Dendritic cell treated with granulocyte-macrophage colony-stimulating factor and Interleukin-4, amounts not matched to agents 40 ng/mL and 50 ng/mL, for 4 days (primary cell): ENCODE results near the gene CDC42EP3.

Experiments
- H3K27ac Mint-ChIP-seq: one replicate; pipeline ENCODE4 v1.8.0; 2022; ENCODE audit warnings: mild to moderate bottlenecking, mixed read lengths
- H3K27me3 Mint-ChIP-seq: one replicate; pipeline ENCODE4 v1.8.0; 2022; ENCODE audit warnings: mild to moderate bottlenecking, mixed read lengths
- H3K36me3 Mint-ChIP-seq: one replicate; pipeline ENCODE4 v1.8.0; 2022; ENCODE audit warnings: low read depth, mixed read lengths
- H3K4me1 Mint-ChIP-seq: one replicate; pipeline ENCODE4 v1.8.0; 2022; ENCODE audit warnings: low read depth, mixed read lengths
- H3K4me3 Mint-ChIP-seq: one replicate; pipeline ENCODE4 v1.8.0; 2022; ENCODE audit warnings: mild to moderate bottlenecking, moderate library complexity, mixed read lengths
- H3K9me3 Mint-ChIP-seq: one replicate; pipeline ENCODE4 v1.8.0; 2022; ENCODE audit warnings: mixed read lengths
- intact Hi-C: fragments of 100-400 bp; cut with micrococcal nuclease; formaldehyde crosslinking; loops from one replicate; pipeline ENCODE4 v1.15.0; 2022

Gene CDC42EP3

DNA sequence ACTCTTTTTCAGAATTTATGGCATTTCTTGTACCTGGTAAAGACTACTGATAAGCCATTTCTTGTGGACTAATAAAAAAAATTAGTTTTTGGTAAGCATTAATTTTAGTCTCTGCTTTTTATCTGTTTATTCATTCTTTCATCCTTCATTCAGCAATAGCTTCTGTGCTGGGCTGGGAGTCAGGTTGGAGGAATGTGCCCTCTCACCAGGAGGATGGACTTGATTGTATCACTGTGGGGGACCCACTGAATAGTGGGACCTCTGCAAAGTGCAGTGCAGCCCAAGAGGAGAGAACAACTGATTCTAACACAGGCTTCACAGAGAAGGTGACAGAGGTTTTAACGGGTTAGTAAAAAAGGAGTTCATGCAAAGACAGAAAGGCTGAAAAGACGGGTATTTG lies 39.1 kb downstream of the CDC42EP3 start:
- H3K27ac Mint-ChIP-seq, result no peak overlapping the region

DNA sequence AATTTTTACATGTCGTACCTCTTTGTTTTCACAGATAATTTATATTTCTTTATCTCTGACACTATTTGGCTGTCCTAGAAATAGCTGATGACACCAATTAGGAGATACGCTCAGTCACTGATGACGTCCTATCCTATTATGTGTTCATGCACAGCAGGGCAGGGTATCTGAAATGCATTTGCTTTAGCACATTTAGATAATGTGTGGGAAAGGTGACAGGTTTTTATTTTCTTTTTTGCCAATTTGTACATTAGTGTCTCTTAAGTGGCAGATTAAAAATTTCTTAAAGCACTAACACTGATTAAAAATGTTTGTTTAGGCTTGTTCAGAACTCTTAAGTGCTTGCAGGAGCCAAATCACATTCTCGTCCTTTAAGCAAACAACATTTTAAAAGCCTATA lies 39.7 kb downstream of the CDC42EP3 start:
- H3K9me3 Mint-ChIP-seq, result no peaks in the 10 kb centered on the region
- intact Hi-C loops, result no loop called here
- H3K27ac Mint-ChIP-seq, result no peak overlapping the region
- H3K27me3 Mint-ChIP-seq, result peaks cover 4% of the 10 kb centered on the region
- no peaks in the 10 kb centered on the region for H3K36me3 Mint-ChIP-seq
- peaks cover 48% of the 10 kb centered on the region for H3K4me1 Mint-ChIP-seq
- no peak overlapping the region for H3K4me3 Mint-ChIP-seq

More for the DNA sequence above, 39.1 kb downstream of the CDC42EP3 start:
- intact Hi-C loops, result no loop called here
- Mint-ChIP-seq H3K4me3 (no peak overlapping the region), H3K4me1 (peaks cover 52% of the 10 kb centered on the region), H3K36me3 (no peaks in the 10 kb centered on the region), H3K27me3 (peaks cover 2% of the 10 kb centered on the region), H3K9me3 (no peaks in the 10 kb centered on the region)

DNA sequence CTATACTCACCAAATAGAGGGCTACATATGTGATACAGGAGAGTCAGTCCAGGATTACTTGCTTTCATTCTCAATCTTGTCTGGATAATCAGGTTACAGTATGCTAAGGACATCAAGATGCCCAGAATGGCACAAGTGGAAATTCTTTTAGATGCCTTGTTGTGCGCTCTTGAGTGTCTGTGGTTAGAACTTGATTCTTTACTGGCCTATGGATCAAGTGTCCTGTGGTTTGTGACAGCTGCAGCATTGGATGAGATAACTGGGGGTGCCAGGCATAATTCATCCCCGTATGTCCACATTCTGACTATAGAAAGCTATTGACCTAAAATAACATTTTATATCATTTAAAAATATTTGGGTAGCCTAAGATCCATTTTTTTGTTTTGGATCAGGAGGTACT lies 40.1 kb downstream of the CDC42EP3 start:
- H3K9me3 Mint-ChIP-seq, result no peaks in the 10 kb centered on the region
- intact Hi-C loops, result no loop called here
- no peaks in the 10 kb centered on the region for H3K36me3 Mint-ChIP-seq
- peaks cover 48% of the 10 kb centered on the region for H3K4me1 Mint-ChIP-seq
- no peak overlapping the region for H3K27ac Mint-ChIP-seq
- no peak overlapping the region for H3K4me3 Mint-ChIP-seq
- peaks cover 5% of the 10 kb centered on the region for H3K27me3 Mint-ChIP-seq

DNA sequence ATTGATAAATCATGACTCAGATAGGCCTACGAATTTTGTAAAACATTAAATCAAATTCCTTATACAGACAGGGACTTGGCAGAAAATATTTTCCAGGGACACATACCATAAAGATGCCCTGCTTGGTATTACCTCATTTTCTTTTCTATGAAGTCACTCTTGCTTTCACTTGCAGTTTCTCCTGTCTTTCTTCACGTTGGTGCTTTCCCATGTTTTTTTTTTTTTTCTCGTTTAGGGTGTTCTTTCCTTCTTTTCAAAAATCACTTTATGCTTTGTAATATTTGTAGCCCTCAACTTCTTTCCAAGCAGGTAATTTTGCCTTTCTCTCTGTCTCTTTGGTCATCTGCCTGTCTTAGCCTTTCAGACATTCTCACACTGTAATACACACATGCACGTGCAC lies 40.7 kb downstream of the CDC42EP3 start:
- H3K4me3 Mint-ChIP-seq, result no peak overlapping the region
- peaks cover 48% of the 10 kb centered on the region for H3K4me1 Mint-ChIP-seq
- H3K27ac Mint-ChIP-seq, result no peak overlapping the region
- no peaks in the 10 kb centered on the region for H3K36me3 Mint-ChIP-seq
- H3K9me3 Mint-ChIP-seq, result no peaks in the 10 kb centered on the region
- intact Hi-C loops, result no loop called here
- H3K27me3 Mint-ChIP-seq, result peaks cover 5% of the 10 kb centered on the region

DNA sequence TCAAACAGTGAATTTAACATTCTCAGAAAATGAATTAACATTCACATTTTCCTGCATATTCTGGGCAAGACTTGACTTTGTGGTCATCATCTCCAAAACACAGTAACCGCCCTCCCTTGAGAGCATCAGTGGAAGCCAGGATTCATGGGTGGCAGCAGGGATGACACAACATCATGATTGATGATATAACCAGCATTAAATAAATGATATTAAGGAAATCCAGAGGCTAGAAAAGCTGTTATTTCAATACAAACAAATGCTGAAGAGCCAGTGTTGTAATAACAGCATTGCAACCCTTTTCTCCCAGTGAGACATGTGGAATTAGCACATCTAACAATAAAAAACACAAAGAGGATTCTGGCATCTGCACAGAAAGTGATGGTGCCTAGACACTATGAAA lies 41.1 kb downstream of the CDC42EP3 start:
- Mint-ChIP-seq H3K36me3 (no peaks in the 10 kb centered on the region), H3K4me3 (no peak overlapping the region), H3K27me3 (peaks cover 5% of the 10 kb centered on the region), H3K4me1 (peaks cover 48% of the 10 kb centered on the region), H3K27ac (no peak overlapping the region), H3K9me3 (no peaks in the 10 kb centered on the region)
- intact Hi-C loops, result no loop called here

DNA sequence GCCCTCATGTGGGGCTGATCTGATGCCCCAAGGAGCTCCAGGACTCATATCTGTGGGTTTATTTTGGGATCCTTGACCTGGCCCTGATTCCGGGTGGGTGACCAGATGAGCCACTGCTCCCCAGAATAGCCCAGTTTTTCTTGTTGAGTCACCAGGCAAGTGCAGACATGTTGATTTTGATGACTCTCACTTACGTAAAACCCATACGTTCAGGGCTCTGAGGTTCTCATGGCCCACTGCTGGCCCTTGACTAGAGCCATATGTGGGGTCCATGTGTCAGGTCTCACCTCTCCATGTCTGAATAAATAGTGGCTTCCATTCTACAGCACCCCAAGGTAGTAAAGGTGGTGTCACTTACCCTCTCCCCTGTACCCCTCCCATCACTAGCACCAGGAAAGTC lies 41.9 kb downstream of the CDC42EP3 start:
- intact Hi-C loops, result no loop called here
- Mint-ChIP-seq H3K27ac (no peak overlapping the region), H3K9me3 (no peaks in the 10 kb centered on the region), H3K4me1 (peaks cover 48% of the 10 kb centered on the region), H3K4me3 (no peak overlapping the region), H3K27me3 (peaks cover 7% of the 10 kb centered on the region), H3K36me3 (no peaks in the 10 kb centered on the region)

DNA sequence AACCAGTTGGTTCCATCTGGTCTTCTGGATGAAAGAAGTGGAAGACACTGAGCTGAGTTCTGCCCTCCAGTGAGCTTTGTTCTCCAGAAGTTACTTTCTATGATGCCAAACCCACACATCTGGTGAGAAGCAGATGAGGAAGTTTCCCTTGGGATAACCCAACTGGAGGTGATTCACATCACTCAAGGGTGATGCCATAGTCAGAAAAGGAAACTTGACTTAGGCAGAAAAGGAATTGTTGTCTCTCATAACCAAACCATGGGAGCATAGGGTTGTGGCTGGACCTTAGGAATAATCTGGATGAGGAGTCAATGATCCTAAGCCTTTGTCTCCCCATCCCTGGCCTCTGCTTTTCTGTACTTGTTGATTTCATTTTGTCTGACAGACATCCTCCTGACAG lies 43.7 kb downstream of the CDC42EP3 start:
- Mint-ChIP-seq H3K9me3 (no peaks in the 10 kb centered on the region), H3K27me3 (peaks cover 5% of the 10 kb centered on the region), H3K27ac (no peak overlapping the region), H3K4me3 (no peak overlapping the region), H3K36me3 (no peaks in the 10 kb centered on the region), H3K4me1 (peaks cover 54% of the 10 kb centered on the region)
- intact Hi-C loops, result no loop called here

DNA sequence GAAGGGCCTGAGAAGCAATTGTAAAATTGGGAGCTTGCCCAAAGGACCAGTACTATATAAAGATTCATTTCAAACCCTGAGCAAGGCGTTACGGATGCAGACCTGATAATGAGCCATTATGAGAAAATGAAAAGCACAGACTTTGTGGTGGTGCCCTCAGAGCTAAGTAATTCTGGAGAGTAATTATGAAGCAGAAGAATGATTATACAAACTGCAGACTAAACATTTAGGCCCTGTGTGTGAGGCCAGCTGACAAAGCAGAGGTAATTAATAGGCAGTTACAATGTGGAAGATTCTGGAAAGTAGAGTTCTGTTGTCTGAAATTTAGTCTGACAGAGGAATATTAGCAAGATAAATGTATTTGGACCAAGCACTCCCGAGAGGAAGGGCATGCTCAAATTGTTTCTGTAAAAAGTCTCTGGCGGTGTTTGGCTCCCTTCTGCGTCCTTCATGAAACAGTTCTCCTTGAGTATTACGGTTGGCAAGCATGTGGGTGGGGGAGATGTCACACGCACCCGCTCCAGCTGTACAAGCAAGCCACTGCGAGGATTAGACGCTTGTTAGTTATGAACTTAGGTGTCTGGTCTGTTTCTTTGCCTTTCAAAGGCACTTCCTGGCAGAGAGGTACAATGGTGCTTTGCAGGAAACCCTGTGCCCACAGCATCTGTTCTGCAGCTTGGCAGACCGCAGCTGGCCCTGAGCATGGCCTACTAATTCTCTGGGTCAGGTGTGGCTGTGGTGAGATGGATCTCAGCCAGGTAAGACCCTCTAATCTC lies 45.5 kb downstream of the CDC42EP3 start:
- Mint-ChIP-seq H3K4me3 (no peak overlapping the region), H3K4me1 (peaks cover 62% of the 10 kb centered on the region), H3K27ac (peak overlapping the region; percentile 71), H3K36me3 (no peaks in the 10 kb centered on the region), H3K27me3 (peaks cover 5% of the 10 kb centered on the region), H3K9me3 (no peaks in the 10 kb centered on the region)
- intact Hi-C loops, result no loop called here

DNA sequence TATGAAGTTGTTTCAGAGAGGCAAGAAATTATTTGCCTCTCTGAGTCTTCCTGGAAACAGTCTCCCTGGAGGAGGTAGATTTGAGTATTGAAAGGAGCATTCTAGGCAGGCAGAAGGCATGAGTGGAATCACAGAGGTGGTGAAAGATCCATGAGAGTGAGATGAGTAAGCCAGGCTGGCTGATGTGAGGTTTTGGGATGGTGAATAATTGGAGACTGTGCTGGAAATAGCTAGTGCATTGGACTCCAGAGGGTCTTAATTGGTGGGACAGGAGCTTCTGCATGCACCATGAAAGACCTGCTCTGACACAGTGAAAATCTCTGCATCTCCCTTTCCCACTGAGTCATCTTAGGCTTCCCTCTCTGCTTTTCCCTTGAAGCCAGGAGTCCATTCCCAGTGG lies 46.3 kb downstream of the CDC42EP3 start:
- intact Hi-C loops, result no loop called here
- Mint-ChIP-seq H3K36me3 (no peaks in the 10 kb centered on the region), H3K9me3 (no peaks in the 10 kb centered on the region), H3K27me3 (peaks cover 5% of the 10 kb centered on the region), H3K4me3 (no peak overlapping the region), H3K4me1 (peaks cover 60% of the 10 kb centered on the region), H3K27ac (peak overlapping the region; percentile 71)

DNA sequence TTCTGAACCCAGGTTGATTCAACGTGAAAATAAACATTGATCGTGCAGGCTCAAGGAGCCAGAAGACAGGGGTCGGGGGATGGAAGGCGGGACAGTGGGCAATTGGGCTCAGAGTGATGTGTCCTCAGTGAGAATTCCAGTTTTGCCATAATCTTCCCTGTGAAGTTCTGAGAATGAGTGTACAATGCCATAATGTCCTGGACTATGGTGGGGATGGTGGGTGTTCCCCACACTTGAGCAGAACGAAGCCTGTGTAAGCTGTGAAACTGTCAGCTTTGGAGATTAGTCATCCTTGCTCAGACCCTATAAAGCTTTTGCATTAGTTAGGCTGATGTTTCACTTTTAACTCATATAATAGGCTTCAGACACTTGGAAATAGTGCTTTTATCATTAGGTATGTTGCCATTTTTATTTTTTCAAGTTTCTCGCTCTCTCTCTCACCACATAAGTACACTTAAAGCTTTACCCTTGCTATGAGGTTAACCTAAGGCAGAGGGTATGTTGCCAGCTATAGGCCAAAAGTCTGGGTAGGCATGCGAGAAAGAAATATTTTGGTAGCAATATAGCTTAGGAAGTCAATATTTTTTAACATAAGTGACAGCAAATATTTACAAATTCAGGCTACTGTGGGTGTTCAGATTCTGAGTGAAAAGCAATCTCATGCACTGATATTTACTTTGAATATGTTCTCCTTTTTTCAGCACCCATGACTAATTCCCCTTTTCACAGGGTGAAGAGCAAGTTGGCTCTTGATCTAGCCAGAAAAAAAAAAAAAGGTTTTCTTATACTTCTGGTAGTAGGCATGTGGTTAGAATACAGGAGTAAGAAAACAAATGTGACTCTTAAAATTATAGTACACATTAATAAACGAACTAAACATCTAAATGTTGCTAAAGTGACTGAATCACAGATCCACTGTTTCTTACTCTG lies 47.2 kb downstream of the CDC42EP3 start:
- H3K4me3 Mint-ChIP-seq, result no peak overlapping the region
- peak overlapping the region; percentile 71 for H3K27ac Mint-ChIP-seq
- H3K9me3 Mint-ChIP-seq, result no peaks in the 10 kb centered on the region
- no peaks in the 10 kb centered on the region for H3K36me3 Mint-ChIP-seq
- intact Hi-C loops, result no loop called here
- peaks cover 61% of the 10 kb centered on the region for H3K4me1 Mint-ChIP-seq
- peaks cover 5% of the 10 kb centered on the region for H3K27me3 Mint-ChIP-seq

DNA sequence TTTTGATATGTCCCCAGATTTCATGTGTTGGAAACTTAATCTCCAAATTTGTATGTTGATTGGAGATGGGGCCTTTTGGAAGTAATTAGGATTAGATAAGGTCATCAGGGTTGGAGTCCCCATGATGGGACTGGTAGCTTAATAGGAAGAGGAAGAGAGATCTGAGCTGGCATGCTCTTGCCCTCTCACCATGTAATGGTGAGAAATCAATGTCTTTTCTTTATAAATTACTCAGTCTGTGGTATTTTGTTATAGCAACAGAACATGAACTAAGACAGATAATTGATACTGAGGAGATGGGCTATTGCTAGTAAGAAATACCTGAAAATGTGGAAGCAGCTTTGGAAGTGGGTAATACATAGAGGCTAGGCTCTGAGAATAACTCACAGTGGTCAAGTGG lies 48.0 kb downstream of the CDC42EP3 start:
- Mint-ChIP-seq H3K4me3 (no peak overlapping the region), H3K36me3 (no peaks in the 10 kb centered on the region), H3K9me3 (no peaks in the 10 kb centered on the region), H3K4me1 (peaks cover 59% of the 10 kb centered on the region), H3K27me3 (peaks cover 5% of the 10 kb centered on the region), H3K27ac (peak overlapping the region; percentile 71)
- intact Hi-C loops, result no loop called here

DNA sequence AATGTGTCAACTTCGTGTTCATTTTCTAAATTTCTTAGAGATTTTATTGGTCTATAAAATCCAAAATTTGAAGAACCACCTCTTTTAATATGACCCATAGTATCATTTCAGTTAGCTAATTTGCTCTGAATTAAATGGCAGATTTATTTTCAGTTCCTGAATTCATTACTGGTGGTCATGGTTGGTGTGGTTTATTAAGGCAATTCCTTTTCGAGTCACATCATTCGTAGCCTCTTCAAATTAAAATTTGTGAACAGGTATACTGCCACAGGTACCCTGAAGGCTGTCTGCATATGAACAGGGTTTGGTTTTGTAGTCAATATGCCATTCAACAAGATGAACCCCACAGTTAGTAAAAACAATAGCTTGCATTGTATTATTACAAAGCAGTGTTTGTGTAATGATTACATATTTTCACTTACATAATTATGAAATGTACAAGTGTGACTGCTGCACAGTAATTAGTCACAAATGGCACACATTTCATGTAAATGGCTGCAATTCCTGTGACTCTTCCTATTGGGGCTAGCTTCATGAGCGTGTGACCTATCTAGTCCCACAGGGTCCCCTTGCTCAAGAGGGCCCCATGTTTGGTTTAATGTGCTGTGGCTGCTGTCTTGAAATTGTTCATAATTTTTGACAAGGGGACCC lies 48.9 kb downstream of the CDC42EP3 start:
- peaks cover 59% of the 10 kb centered on the region for H3K4me1 Mint-ChIP-seq

DNA sequence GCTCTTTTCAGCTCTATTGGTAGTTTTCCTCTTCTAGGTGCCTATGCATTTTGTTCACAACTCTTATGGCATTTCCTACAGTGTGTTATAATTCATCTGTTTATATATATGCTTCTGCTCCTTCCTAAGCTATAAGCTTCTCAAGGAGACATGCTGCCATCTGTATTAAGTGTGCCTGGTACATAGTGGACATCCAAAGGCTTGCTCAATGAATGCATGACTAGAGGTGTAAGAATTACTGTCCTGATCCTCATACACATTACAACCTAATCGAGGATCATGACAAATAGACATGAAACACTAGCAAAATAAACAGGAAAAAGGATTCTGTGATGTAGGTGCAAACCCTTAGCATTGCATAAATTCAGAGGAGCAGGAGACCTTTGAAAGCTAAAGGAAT lies 50.2 kb downstream of the CDC42EP3 start:
- H3K4me1 Mint-ChIP-seq, result peaks cover 64% of the 10 kb centered on the region
- intact Hi-C loops, result no loop called here
- no peaks in the 10 kb centered on the region for H3K36me3 Mint-ChIP-seq
- H3K9me3 Mint-ChIP-seq, result no peaks in the 10 kb centered on the region
- H3K4me3 Mint-ChIP-seq, result no peak overlapping the region
- H3K27me3 Mint-ChIP-seq, result peaks cover 2% of the 10 kb centered on the region
- H3K27ac Mint-ChIP-seq, result no peak overlapping the region

More for the DNA sequence above, 48.9 kb downstream of the CDC42EP3 start:
- H3K27ac Mint-ChIP-seq, result no peak overlapping the region
- no peaks in the 10 kb centered on the region for H3K36me3 Mint-ChIP-seq
- intact Hi-C loops, result no loop called here
- H3K9me3 Mint-ChIP-seq, result no peaks in the 10 kb centered on the region
- peaks cover 5% of the 10 kb centered on the region for H3K27me3 Mint-ChIP-seq
- H3K4me3 Mint-ChIP-seq, result no peak overlapping the region

DNA sequence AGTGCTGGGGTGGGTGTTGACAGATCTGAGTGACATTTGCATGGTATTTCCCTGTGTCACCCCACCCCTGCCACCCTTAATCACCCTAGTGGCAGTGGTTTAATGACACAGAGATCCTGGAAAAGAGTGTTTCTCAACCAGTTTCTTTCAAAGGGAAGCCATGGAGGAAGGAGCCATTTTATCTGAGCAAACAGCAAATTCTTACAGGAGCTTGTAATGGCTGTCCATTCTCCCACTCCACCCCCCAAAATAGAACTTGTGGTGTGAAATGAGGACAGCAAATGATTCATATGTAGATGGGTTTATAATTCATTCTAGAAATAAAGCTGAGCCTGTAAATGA lies 51.5 kb downstream of the CDC42EP3 start:
- H3K4me3 Mint-ChIP-seq, result no peak overlapping the region
- peaks cover under 1% of the 10 kb centered on the region for H3K27me3 Mint-ChIP-seq
- H3K9me3 Mint-ChIP-seq, result no peaks in the 10 kb centered on the region
- intact Hi-C loops, result no loop called here
- H3K36me3 Mint-ChIP-seq, result no peaks in the 10 kb centered on the region
- H3K4me1 Mint-ChIP-seq, result peaks cover 64% of the 10 kb centered on the region
- no peak overlapping the region for H3K27ac Mint-ChIP-seq
